CD8-positive, alpha-beta memory T cell (primary cell): ENCODE data around the gene POLR1A. TPM values are rescaled to one million over a fixed set of nuclear protein-coding genes. Genes with fewer than 3 reads are reported as not detected.
A peak's percentile ranks its signal among the peaks of the same experiment; 100 is the strongest.

ENCODE experiments used
- CTCF ChIA-PET: fragments of 350-600 bp; sonication (Branson Sonifier 250); formaldehyde crosslinking; loops from one replicate; lab custom pipeline; 2021; ENCODE audit warnings: antibody characterized with exemption; lab: Charles Lee
- POLR2A ChIA-PET: fragments of 350-600 bp; sonication (Branson Sonifier 250); formaldehyde crosslinking; loops from one replicate; lab custom pipeline; 2021; ENCODE audit warnings: antibody characterized with exemption; lab: Charles Lee
- DNase-seq, 5 donors: peaks; one replicate each; pipeline versions ENCODE4 v3.0.0 to v3.0.0-alpha.2; 2020 to 2022; ENCODE audit warnings: mixed read lengths in 1 of 5
- H3K27ac ChIP-seq: one replicate; pipeline ENCODE4 v1.7.0; 2013; ENCODE audit warnings: low read depth, mild to moderate bottlenecking, low read length, moderate library complexity
- H3K27me3 ChIP-seq: 2 replicates; pipeline ENCODE4 v1.7.0; 2013; ENCODE audit warnings: low read length, mild to moderate bottlenecking; ENCODE audit not compliant: insufficient read depth, poor library complexity, severe bottlenecking
- H3K36me3 ChIP-seq: 2 replicates; pipeline ENCODE4 v1.7.0; 2013; ENCODE audit warnings: mild to moderate bottlenecking, low read length, moderate library complexity; ENCODE audit not compliant: insufficient read depth
- H3K4me1 ChIP-seq: 2 replicates; pipeline ENCODE4 v1.7.0; 2013; ENCODE audit warnings: mild to moderate bottlenecking, low read length, moderate library complexity; ENCODE audit not compliant: insufficient read depth
- H3K4me3 ChIP-seq: 2 replicates; pipeline ENCODE4 v1.7.0; 2013; ENCODE audit warnings: mild to moderate bottlenecking, low read length
- H3K9me3 ChIP-seq: 2 replicates; pipeline ENCODE4 v1.7.0; 2013; ENCODE audit warnings: mild to moderate bottlenecking, low read length
- H3K27ac Mint-ChIP-seq, 8 donors: one replicate each; pipeline ENCODE4 v1.8.0; 2020 to 2021; ENCODE audit warnings: mixed read lengths in 8 of 8, mild to moderate bottlenecking in 6 of 8, inconsistent platforms in 3 of 8, moderate library complexity in 3 of 8
- H3K27me3 Mint-ChIP-seq, 2 donors: one replicate each; pipeline ENCODE4 v1.8.0; 2020 to 2021; ENCODE audit warnings: mixed read lengths in 2 of 2, mild to moderate bottlenecking in 1 of 2, moderate library complexity in 1 of 2
- H3K36me3 Mint-ChIP-seq, 3 donors: one replicate each; pipeline ENCODE4 v1.8.0; 2020 to 2021; ENCODE audit warnings: mixed read lengths in 3 of 3, inconsistent platforms in 1 of 3, mild to moderate bottlenecking in 1 of 3
- H3K4me1 Mint-ChIP-seq, 3 donors: one replicate each; pipeline ENCODE4 v1.8.0; 2020 to 2021; ENCODE audit warnings: mixed read lengths in 3 of 3, inconsistent platforms in 1 of 3, mild to moderate bottlenecking in 1 of 3
- H3K4me3 Mint-ChIP-seq, 7 donors: one replicate each; pipeline ENCODE4 v1.8.0; 2020 to 2021; ENCODE audit warnings: mixed read lengths in 7 of 7, mild to moderate bottlenecking in 6 of 7, moderate library complexity in 4 of 7, inconsistent platforms in 2 of 7
- H3K9me3 Mint-ChIP-seq, 5 donors: one replicate each; pipeline ENCODE4 v1.8.0; 2020 to 2022; ENCODE audit warnings: mixed read lengths in 5 of 5, mild to moderate bottlenecking in 3 of 5, moderate library complexity in 2 of 5, inconsistent platforms in 1 of 5
- polyA plus RNA-seq: library from polyadenylated mRNA; unstranded; fragments of 300-500 nt; fragmentation: Illumina TruSeq; gene quantifications from one replicate; pipeline ENCODE4 v1.2.3, GENCODE V29; 2021
- total RNA-seq, 2 experiments: library from RNA; stranded (reverse); gene quantifications; one replicate each; pipeline ENCODE4 v1.2.3, GENCODE V29; 2021

The POLR1A gene
- total and polyA plus RNA-seq, 3 experiments from 2014 or later = 4.8 to 63.3 (median 60.3) TPM

DNA sequence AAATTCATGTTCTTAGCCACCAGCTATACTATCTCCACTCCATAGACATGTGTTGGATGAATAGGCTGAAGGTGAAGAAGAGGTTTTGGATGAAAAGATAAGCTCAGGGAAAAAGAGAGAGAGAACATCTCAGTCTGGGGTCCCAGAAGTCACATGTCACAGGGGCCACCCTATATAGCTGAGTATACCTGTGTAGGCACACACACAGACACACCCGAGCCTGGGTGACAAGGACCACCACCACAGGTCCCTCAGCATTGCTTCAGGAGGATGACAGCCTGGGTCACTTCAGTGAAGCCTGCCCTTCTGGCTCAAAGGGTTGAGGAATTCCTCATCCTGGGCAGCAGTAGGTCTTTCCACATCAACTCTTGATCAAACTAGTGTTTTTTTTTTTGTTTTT, 56.2 kb downstream of the POLR1A start:
- H3K4me1 Mint-ChIP-seq = no peaks in the 10 kb centered on the region
- no peak overlapping the region for H3K4me3 Mint-ChIP-seq
- Histone ChIP-seq H3K27ac (no peak overlapping the region), H3K27me3 (no peaks in the 10 kb centered on the region), H3K4me1 (no peaks in the 10 kb centered on the region), H3K9me3 (no peaks in the 10 kb centered on the region), H3K4me3 (no peak overlapping the region), H3K36me3 (peaks cover 43% of the 10 kb centered on the region)
- peak overlapping the region in 2 of 8 donors; percentile 36 to 74 for H3K27ac Mint-ChIP-seq
- no peak for DNase-seq
- peaks cover 4 to 86% (median 30%) of the 10 kb centered on the region in 3 donors for H3K36me3 Mint-ChIP-seq
- ChIA-PET POLR2A (no interaction called here), CTCF (interaction anchor here (0.7 kb wide), 1 partner anchor 9 kb away, joined by 3 read pairs; no protein-coding TSS in a partner anchor)
- H3K27me3 Mint-ChIP-seq = peaks cover 0 to 1% of the 10 kb centered on the region in 2 donors
- no peaks in the 10 kb centered on the region for H3K9me3 Mint-ChIP-seq

DNA sequence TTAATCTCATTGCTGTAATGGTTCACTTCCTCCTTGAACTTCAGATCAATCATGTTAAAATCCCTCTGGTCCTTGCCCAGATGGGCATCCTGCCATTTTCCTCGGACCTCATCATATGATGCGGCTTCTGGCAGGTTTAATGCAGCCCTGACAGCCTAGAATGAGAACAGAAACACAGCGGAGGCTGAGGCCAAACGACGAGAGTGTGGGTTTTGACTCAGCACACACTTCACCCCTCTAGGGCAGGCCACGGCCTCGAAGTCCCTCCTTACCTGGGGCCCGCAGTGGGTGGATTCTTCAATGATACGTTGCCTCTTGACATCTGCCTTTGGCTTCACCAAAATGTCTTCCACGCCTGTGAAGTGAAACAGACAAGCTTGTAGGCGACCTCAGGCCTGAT, 56.8 kb downstream of the POLR1A start:
- no peak for DNase-seq
- peaks cover 0 to 1% of the 10 kb centered on the region in 2 donors for H3K27me3 Mint-ChIP-seq
- no peaks in the 10 kb centered on the region for H3K4me1 Mint-ChIP-seq
- Histone ChIP-seq H3K4me1 (no peaks in the 10 kb centered on the region), H3K36me3 (peaks cover 40% of the 10 kb centered on the region), H3K9me3 (no peaks in the 10 kb centered on the region), H3K27me3 (no peaks in the 10 kb centered on the region), H3K4me3 (no peak overlapping the region), H3K27ac (no peak overlapping the region)
- ChIA-PET CTCF (no interaction called here), POLR2A (no interaction called here)
- no peak overlapping the region for H3K4me3 Mint-ChIP-seq
- peak overlapping the region in 3 of 8 donors; percentile 35 to 58 (median 36) for H3K27ac Mint-ChIP-seq
- no peaks in the 10 kb centered on the region for H3K9me3 Mint-ChIP-seq
- H3K36me3 Mint-ChIP-seq = peaks cover 4 to 85% (median 27%) of the 10 kb centered on the region in 3 donors

DNA sequence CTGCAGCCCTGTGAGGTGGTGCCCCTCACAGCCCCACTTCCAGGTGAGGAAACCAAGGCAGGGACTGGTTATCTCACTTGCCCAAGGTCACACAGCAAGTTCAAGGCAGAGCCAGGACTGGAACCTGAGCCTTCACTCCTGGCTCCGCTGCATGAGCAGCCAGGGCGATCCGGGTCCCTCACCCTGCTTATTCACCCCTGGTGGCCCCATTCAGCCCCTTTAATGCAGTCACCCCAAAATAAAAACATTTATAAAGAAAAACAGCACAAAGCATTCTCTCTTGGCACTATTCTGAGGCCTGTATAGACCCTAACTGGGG, 57.3 kb downstream of the POLR1A start:
- CTCF ChIA-PET = interaction anchor here (1.0 kb wide), 1 partner anchor 32 kb away, joined by 4 read pairs; no protein-coding TSS in a partner anchor
- Histone ChIP-seq H3K27me3 (no peaks in the 10 kb centered on the region), H3K9me3 (no peaks in the 10 kb centered on the region), H3K36me3 (peaks cover 35% of the 10 kb centered on the region), H3K27ac (no peak overlapping the region), H3K4me1 (no peaks in the 10 kb centered on the region), H3K4me3 (no peak overlapping the region)
- Mint-ChIP-seq H3K4me1 (no peaks in the 10 kb centered on the region), H3K4me3 (no peak overlapping the region), H3K27me3 (peaks cover 0 to 1% of the 10 kb centered on the region in 2 donors), H3K27ac (no peak overlapping the region), H3K9me3 (no peaks in the 10 kb centered on the region), H3K36me3 (peaks cover 3 to 85% (median 25%) of the 10 kb centered on the region in 3 donors)
- POLR2A ChIA-PET = no interaction called here
- no peak for DNase-seq

DNA sequence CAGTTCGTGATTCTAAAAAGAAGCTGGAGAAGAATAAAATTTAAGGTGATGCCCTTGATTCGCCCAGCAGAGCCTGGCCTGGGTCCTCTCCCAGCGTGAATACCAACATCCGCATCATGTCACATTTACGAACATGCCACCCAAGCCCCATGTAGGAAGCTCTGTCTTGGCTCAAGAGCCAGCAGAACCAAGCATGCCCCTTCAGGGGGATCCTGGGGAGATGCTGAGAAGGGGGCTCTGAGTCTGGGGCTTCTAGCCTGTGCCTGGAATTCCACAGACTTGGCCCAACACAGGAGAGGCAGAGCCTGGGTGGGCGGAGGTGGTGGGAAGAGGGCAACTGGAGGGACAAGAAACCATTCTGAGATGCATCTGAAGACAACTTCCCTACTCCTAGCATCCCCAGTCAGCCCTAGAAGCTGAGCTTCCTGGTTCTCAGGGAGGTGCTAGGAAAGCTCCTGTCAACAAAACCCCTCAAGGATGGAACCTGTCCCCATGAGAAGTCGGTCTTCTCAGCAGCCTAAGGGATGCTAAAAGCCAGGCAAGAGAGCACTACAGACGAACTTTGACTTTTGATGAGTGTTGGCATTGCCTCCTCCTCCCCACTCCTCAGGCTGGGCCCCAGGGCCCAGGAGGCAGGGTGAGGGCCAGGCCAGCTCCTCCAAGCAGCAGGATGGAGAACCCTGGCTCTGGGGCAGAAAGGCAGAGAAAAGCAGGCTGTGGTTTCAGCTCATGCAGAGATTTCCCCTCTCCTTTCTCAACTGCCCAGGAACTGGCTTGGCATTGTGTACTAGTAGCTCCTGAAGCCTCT, 57.9 kb downstream of the POLR1A start:
- ChIA-PET POLR2A (no interaction called here), CTCF (interaction anchor here (1.0 kb wide), 1 partner anchor 33 kb away, joined by 4 read pairs; no protein-coding TSS in a partner anchor)
- Histone ChIP-seq H3K4me3 (no peak overlapping the region), H3K36me3 (peaks cover 34% of the 10 kb centered on the region), H3K9me3 (no peaks in the 10 kb centered on the region), H3K4me1 (no peaks in the 10 kb centered on the region), H3K27me3 (no peaks in the 10 kb centered on the region), H3K27ac (no peak overlapping the region)
- Mint-ChIP-seq H3K4me1 (peaks cover 0 to 5% (median 0%) of the 10 kb centered on the region in 3 donors), H3K27ac (peak overlapping the region in 1 of 8 donors; percentile 18), H3K36me3 (peaks cover 5 to 85% (median 25%) of the 10 kb centered on the region in 3 donors), H3K27me3 (peaks cover 0 to 1% of the 10 kb centered on the region in 2 donors), H3K9me3 (no peaks in the 10 kb centered on the region), H3K4me3 (no peak overlapping the region)
- DNase-seq = no peak

DNA sequence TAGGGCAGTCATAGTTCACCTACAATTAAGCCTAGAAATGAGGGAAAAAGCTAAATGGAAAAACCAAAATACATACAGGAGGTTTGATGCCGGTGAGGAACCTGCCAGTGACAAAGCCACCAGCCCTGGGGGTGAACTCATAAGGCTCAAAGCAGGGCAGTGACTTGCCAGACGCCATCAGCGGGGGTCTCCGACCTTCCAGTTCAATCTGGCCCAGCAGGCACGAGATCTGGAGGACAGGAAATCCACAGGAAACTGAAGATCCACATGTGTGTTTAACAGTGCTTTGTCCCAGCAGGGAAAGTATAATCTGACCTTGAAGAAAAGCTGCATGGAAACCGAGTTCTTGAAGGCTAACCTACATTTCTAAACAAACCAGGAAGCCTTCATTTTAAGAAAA, 60.1 kb downstream of the POLR1A start:
- Mint-ChIP-seq H3K27me3 (peaks cover 0 to 4% of the 10 kb centered on the region in 2 donors), H3K4me3 (no peak overlapping the region), H3K4me1 (peaks cover 15 to 25% (median 22%) of the 10 kb centered on the region in 3 donors), H3K36me3 (peaks cover 5 to 85% (median 27%) of the 10 kb centered on the region in 3 donors), H3K27ac (peak overlapping the region in 2 of 8 donors; percentile 52 to 72), H3K9me3 (peaks cover 0 to 2% (median 0%) of the 10 kb centered on the region in 5 donors)
- Histone ChIP-seq H3K36me3 (peaks cover 22% of the 10 kb centered on the region), H3K27ac (no peak overlapping the region), H3K4me3 (no peak overlapping the region), H3K9me3 (no peaks in the 10 kb centered on the region), H3K4me1 (peaks cover 15% of the 10 kb centered on the region), H3K27me3 (no peaks in the 10 kb centered on the region)
- POLR2A ChIA-PET = no interaction called here
- DNase-seq = no peak
- CTCF ChIA-PET = interaction anchor here (1.0 to 1.8 kb wide), 2 partner anchors 9 to 156 kb away, joined by 7 to 8 read pairs; partner anchors contain the start of gene ST3GAL5

DNA sequence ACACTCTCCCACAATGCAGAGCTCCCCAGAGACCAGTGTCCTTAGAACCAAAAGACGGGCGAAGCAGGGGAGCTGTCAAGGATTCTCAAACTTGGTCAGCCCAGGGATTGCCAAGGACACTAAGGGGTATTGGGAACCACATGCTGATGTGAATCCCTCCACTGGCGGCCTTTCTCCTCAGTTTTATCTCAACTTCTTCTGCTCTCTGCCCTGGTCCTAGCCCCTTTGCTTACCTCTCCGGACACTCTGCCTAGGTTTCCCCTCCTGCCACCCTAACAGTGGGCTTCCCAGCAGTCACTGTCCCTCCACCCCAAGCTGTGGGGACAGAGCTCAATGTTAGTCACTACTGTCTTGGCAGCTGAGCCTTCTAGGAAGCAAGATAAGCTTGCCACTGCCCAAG, 61.1 kb downstream of the POLR1A start:
- H3K27me3 ChIP-seq = no peaks in the 10 kb centered on the region
- H3K4me1 Mint-ChIP-seq = peaks cover 25 to 34% (median 31%) of the 10 kb centered on the region in 3 donors
- peaks cover 0 to 4% of the 10 kb centered on the region in 2 donors for H3K27me3 Mint-ChIP-seq
- no peaks in the 10 kb centered on the region for H3K9me3 ChIP-seq
- ChIA-PET POLR2A (no interaction called here), CTCF (interaction anchor here (0.6 to 1.8 kb wide), 5 partner anchors 8 to 467 kb away, joined by 3 to 8 read pairs (median 3); partner anchors contain the start of genes ST3GAL5 and VAMP8)
- H3K27ac Mint-ChIP-seq = peak overlapping the region in 4 of 8 donors; percentile 32 to 95 (median 62)
- peaks cover 21% of the 10 kb centered on the region for H3K36me3 ChIP-seq
- peaks cover 0 to 2% (median 0%) of the 10 kb centered on the region in 5 donors for H3K9me3 Mint-ChIP-seq
- no peak for DNase-seq
- H3K36me3 Mint-ChIP-seq = peaks cover 5 to 79% (median 27%) of the 10 kb centered on the region in 3 donors
- no peak overlapping the region for H3K4me3 Mint-ChIP-seq
- no peak overlapping the region for H3K4me3 ChIP-seq
- peaks cover 25% of the 10 kb centered on the region for H3K4me1 ChIP-seq
- H3K27ac ChIP-seq = no peak overlapping the region

DNA sequence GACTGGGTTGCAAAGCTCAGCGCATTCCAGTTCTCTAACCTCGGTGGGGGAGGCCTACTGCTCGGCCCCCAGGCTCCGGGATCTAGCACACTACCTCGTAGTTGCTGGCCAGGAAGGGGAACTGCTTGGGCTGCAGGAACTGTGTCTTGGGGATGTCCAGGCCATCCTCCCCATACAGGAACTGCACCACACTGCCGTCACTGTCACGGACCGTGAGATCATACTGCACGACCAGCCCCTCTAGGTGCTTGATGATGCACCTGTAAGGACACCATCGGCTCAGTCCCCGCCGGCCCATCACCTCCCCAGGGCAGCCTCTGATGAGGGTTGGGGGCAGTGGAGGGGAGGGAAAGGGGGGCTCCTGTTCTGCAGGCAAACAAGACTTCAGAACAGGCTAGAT, 61.6 kb downstream of the POLR1A start:
- Histone ChIP-seq H3K4me1 (peaks cover 30% of the 10 kb centered on the region), H3K36me3 (peaks cover 16% of the 10 kb centered on the region), H3K27me3 (no peaks in the 10 kb centered on the region), H3K9me3 (no peaks in the 10 kb centered on the region), H3K27ac (no peak overlapping the region), H3K4me3 (no peak overlapping the region)
- peaks cover 0 to 2% (median 0%) of the 10 kb centered on the region in 5 donors for H3K9me3 Mint-ChIP-seq
- ChIA-PET CTCF (interaction anchor here (1.1 to 1.3 kb wide), 2 partner anchors 36 to 156 kb away, joined by 3 read pairs; no protein-coding TSS in a partner anchor), POLR2A (no interaction called here)
- H3K27me3 Mint-ChIP-seq = peaks cover 0 to 4% of the 10 kb centered on the region in 2 donors
- no peak for DNase-seq
- H3K36me3 Mint-ChIP-seq = peaks cover 5 to 75% (median 26%) of the 10 kb centered on the region in 3 donors
- H3K4me3 Mint-ChIP-seq = no peak overlapping the region
- H3K4me1 Mint-ChIP-seq = peaks cover 30 to 40% (median 37%) of the 10 kb centered on the region in 3 donors
- H3K27ac Mint-ChIP-seq = peak overlapping the region in 2 of 8 donors; percentile 72 to 100
